ENCODE measurements around the gene SLC22A8. TPM values are rescaled to one million over a fixed set of nuclear protein-coding genes. Genes with fewer than 3 reads are reported as not detected.

The SLC22A8 gene
- total RNA-seq, 1 experiment from 2014 or later, result not detected

DNA sequence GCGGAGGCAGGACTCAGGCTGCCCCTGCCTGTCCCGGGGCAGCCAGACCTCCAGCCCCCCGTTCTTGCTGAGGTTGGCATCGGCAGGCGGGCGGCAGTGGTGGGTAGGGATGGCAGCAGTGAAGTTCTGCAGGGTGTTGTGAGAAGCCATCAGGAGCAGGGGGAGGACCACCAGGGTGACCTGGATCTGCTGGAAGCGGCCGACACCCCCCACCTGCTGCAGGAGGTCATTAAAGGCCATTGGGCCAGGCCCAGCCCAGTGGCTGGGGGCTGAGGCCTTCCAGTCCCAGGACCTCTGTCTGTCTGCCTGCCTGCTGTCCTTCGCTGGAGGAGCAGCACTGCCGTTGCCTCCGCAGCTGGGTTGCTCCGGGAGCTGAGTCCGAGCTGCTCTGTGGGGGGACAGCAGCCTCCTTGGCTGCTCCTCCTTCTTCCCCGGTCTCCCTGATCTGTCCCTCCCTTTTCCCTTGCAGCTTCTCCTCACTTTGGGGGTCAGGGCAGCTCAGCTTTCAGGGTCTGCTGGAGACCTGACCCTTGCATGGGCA, 31.1 kb downstream of the SLC22A8 start, which contains the start of gene SLC22A6:
TSS of gene SLC22A6 (minus strand) at position 517 of the 541 bp plus-strand sequence. CDS start at position 240, 277 bp downstream.
- H3K27me3 ChIP-seq (ENCODE audit: control insufficient read depth, insufficient read depth, low read length), result peaks cover 2% of the 10 kb centered on the region; the same call in 1 of the 2 replicates

DNA sequence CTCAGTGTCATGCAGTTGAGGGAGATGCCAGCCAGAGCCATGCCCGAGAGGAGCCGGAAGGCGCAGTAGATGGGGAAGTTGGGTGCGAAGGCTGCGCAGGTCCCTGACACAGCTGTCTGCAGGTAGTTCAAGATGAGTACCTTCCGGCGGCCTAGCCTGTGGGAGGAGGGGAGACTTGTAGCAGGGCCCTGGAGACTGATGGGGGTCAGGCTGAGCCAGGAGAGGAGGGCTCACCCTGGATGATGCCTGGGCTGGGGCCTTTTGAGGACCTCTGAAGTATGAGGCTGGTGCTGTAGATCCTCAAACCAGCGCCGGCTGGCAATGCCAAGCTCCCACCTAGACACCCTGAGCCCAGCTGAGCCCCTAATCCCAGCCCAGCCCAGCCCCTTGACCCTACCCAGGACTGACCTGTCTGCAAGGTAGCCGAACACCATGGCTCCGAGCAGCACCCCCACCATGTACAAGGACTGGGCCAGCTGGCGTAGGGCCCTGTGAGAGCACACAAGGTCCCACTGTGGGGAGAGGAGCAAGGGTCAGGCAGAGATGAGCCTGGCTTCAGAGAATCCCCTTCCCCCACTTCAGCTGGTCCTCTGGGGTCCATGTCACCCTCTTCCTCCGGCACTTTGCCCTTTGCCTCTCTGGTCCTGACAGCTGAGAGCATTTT, 32.0 kb downstream of the SLC22A8 start:
- BruUV-seq (replicated peaks), result no TSS peak
- POLR2A ChIA-PET, result no interaction called here
- H3K27ac ChIP-seq (ENCODE audit: low read length), result no peak overlapping the region
- no peak for TF ChIP-seq SIN3A (IDR thresholded peaks at IDR 0.05; ENCODE audit: borderline replicate concordance, insufficient read depth, low read depth, low read length)
- TF ChIP-seq, protein P1, sequence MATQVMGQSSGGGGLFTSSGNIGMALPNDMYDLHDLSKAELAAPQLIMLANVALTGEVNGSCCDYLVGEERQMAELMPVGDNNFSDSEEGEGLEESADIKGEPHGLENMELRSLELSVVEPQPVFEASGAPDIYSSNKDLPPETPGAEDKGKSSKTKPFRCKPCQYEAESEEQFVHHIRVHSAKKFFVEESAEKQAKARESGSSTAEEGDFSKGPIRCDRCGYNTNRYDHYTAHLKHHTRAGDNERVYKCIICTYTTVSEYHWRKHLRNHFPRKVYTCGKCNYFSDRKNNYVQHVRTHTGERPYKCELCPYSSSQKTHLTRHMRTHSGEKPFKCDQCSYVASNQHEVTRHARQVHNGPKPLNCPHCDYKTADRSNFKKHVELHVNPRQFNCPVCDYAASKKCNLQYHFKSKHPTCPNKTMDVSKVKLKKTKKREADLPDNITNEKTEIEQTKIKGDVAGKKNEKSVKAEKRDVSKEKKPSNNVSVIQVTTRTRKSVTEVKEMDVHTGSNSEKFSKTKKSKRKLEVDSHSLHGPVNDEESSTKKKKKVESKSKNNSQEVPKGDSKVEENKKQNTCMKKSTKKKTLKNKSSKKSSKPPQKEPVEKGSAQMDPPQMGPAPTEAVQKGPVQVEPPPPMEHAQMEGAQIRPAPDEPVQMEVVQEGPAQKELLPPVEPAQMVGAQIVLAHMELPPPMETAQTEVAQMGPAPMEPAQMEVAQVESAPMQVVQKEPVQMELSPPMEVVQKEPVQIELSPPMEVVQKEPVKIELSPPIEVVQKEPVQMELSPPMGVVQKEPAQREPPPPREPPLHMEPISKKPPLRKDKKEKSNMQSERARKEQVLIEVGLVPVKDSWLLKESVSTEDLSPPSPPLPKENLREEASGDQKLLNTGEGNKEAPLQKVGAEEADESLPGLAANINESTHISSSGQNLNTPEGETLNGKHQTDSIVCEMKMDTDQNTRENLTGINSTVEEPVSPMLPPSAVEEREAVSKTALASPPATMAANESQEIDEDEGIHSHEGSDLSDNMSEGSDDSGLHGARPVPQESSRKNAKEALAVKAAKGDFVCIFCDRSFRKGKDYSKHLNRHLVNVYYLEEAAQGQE (IDR thresholded peaks at IDR 0.05; ENCODE audit: insufficient read depth in 1 of 2, low read depth in 2 of 2, low read length in 1 of 2), result no peak
- no peak for TF ChIP-seq TCF7L2 (IDR thresholded peaks at IDR 0.05; ENCODE audit: low read depth, low read length)
- TF ChIP-seq POLR2AphosphoS5 (IDR thresholded peaks at IDR 0.05; ENCODE audit: low read depth, low read length), result no peak
- no peak for TF ChIP-seq CTCF (IDR thresholded peaks at IDR 0.05)
- ATAC-seq (peak; percentile 31; the same call in 1 of the 2 replicates), DNase-seq (ENCODE audit: low read depth, low spot score) (no peak)
- H3K27me3 ChIP-seq (ENCODE audit: control insufficient read depth, insufficient read depth, low read length), result peaks cover 2% of the 10 kb centered on the region; the same call in 1 of the 2 replicates
- CTCF ChIA-PET, result interaction anchor here (0.8 kb wide), 1 partner anchor 8 kb away, joined by 3 read pairs; no protein-coding TSS in a partner anchor
- no peaks in the 10 kb centered on the region for H3K9me3 ChIP-seq (ENCODE audit: control insufficient read depth, insufficient read depth, low read depth, low read length)
- H3K36me3 ChIP-seq (ENCODE audit: control insufficient read depth, insufficient read depth, low read length), result no peaks in the 10 kb centered on the region
- in situ Hi-C loops (cut with HindIII; ENCODE audit: low pct_unique_long_range_greater_than_20kb, low sequenced_read_pairs), result no loop called here
- H3K4me1 ChIP-seq (ENCODE audit: control insufficient read depth, insufficient read depth, low read length), result no peaks in the 10 kb centered on the region
- no peak overlapping the region for H3K4me3 ChIP-seq (ENCODE audit: low read depth in 2 of 2, low read length in 2 of 2)
- intact Hi-C loops (cut with micrococcal nuclease; ENCODE audit: unreplicated experiment), result no loop called here

More for the DNA sequence above, 31.1 kb downstream of the SLC22A8 start, which contains the start of gene SLC22A6:
- intact Hi-C loops (cut with micrococcal nuclease; ENCODE audit: unreplicated experiment) (no loop called here), in situ Hi-C loops (cut with HindIII; ENCODE audit: low pct_unique_long_range_greater_than_20kb, low sequenced_read_pairs) (no loop called here)
- CTCF ChIA-PET, result no interaction called here
- Histone ChIP-seq H3K4me3 (ENCODE audit: low read depth in 2 of 2, low read length in 2 of 2) (no peak within 1 kb of the TSS), H3K27ac (ENCODE audit: low read length) (no peak within 1 kb of the TSS), H3K4me1 (ENCODE audit: control insufficient read depth, insufficient read depth, low read length) (no peaks in the 10 kb centered on the region), H3K9me3 (ENCODE audit: control insufficient read depth, insufficient read depth, low read depth, low read length) (no peaks in the 10 kb centered on the region), H3K36me3 (ENCODE audit: control insufficient read depth, insufficient read depth, low read length) (no peaks in the 10 kb centered on the region)
- POLR2A ChIA-PET, result no interaction called here
- no TSS peak for BruUV-seq (replicated peaks)
- ATAC-seq, result no peak
- no peak for DNase-seq (ENCODE audit: low read depth, low spot score)
- TF ChIP-seq POLR2AphosphoS5 (IDR thresholded peaks at IDR 0.05; ENCODE audit: low read depth, low read length), result no peak
- TF ChIP-seq CTCF (IDR thresholded peaks at IDR 0.05), result no peak

Measured in Panc1 (cell line).